PC-9 (cell line): ENCODE results near the gene SYF2.

Experiments used
- EZH2 ChIP-seq: fragments of 200-600 bp; sonication (generic); IDR thresholded peaks from 2 replicates; pipeline ENCODE4 v1.8.0; 2017; ENCODE audit warnings: antibody characterized with exemption, low read depth
- TF ChIP-seq, protein P1 (sequence below): fragments of 200-600 bp; sonication (generic); conservative IDR thresholded peaks from 2 replicates; pipeline ENCODE4 v1.6.1; 2017; ENCODE audit warnings: mixed run types, antibody characterized with exemption, mild to moderate bottlenecking, moderate library complexity

DNA sequence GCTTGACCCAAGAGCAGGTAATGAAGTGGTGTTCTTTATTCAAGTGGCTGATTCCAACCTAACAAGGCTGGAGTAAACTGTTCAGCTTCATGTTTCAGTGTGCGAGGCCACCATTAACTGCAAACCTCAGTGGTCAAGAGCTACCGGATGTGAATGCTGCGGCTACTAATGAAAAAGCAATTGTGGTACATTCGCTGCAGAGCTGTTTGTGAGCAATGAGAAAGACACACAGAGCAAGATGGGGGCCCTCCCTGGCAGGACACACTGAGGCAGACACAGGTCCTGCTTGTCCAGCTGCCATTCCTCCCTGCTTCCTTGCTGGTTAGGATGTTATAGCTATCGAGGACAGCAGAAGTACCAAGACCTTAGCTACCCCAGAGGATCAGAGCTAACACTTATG is 26.1 kb downstream of the SYF2 start:
- TF ChIP-seq, protein P1, sequence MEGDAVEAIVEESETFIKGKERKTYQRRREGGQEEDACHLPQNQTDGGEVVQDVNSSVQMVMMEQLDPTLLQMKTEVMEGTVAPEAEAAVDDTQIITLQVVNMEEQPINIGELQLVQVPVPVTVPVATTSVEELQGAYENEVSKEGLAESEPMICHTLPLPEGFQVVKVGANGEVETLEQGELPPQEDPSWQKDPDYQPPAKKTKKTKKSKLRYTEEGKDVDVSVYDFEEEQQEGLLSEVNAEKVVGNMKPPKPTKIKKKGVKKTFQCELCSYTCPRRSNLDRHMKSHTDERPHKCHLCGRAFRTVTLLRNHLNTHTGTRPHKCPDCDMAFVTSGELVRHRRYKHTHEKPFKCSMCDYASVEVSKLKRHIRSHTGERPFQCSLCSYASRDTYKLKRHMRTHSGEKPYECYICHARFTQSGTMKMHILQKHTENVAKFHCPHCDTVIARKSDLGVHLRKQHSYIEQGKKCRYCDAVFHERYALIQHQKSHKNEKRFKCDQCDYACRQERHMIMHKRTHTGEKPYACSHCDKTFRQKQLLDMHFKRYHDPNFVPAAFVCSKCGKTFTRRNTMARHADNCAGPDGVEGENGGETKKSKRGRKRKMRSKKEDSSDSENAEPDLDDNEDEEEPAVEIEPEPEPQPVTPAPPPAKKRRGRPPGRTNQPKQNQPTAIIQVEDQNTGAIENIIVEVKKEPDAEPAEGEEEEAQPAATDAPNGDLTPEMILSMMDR = no peak
- no peak for TF ChIP-seq EZH2
